GM12891 (cell line): ENCODE measurements around the gene CXCR6.

ENCODE experiments used
- POLR2A ChIP-seq: IDR thresholded peaks from 2 replicates; pipeline ENCODE4 v1.6.1; 2011; ENCODE audit warnings: low read depth, low read length, control low read depth
- TAF1 ChIP-seq: IDR thresholded peaks from 2 replicates; pipeline ENCODE4 v1.6.1; 2011; ENCODE audit warnings: low read depth, low read length, control low read depth

GRCh38 chr3:45905755-45906154 is 37.5 kb upstream of the CXCR6 start:
- TF ChIP-seq POLR2A (no peak), TAF1 (no peak)
